Measurements from ENCODE around the gene UBE2E3. TPM values are rescaled to one million over a fixed set of nuclear protein-coding genes. Genes with fewer than 3 reads are reported as not detected.

The UBE2E3 gene
- total RNA-seq, 6 experiments from 2014 or later: 21.0 to 45.5 (median 31.0) TPM

DNA sequence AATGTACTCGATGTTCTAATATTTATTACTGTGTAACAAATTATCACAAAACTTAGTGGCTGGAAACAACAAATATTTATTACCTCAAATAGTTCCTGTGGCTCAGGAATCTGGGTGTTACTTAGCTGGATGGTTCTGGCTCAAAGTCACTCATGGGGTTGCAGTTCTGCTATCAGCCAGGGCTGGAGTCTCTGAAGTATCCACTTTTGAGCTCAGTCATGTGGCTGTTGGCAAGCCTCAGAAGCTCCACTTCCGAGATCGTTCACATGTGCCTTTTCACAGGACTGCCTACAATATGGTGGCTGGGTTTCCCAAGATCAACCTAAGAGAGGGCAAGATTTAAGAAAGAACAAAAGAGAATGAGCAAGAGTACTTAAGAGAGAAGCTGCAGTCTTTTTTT, 19.4 kb upstream of the UBE2E3 start:
- WGBS (ENCODE audit: insufficient coverage, low coverage, low lambda C conversion rate, missing lambda C conversion rate): 76% methylated on average over 3 of the region's 3 CpGs
- DNase-seq: no peak

DNA sequence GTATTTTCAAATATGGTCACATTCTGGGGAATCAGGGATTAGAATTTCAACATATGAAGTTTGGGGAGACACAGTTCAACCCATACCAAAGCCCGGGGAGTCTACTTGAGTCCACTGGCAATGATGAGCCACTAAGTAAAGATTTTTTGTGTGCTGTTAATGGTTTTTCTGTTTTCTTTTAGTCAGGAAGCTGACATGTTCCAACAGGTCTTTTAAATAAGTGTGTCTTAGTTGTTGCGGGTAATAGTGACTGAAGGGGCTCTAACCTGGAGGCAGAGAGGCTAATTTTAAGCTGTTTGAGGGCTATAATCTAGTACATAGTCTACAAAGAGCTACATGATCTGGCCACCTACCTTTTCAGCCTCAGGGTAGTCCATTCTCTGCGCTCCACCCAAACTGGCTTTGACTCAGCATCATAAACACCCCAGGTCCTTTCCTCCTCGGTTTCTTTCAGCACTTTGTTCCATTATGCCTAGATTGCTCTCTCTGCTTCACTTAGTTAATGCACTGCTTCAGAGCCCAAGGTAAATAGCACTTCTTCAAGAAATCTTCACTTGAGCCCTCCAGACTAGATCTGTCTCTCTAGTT, 17.6 kb upstream of the UBE2E3 start:
- intact Hi-C loops (cut with DNase I): no loop called here
- H3K27me3 ChIP-seq: no peaks in the 10 kb centered on the region
- H3K27ac ChIP-seq: no peak overlapping the region
- no peak for TF ChIP-seq POLR2A (IDR thresholded peaks at IDR 0.05)
- TF ChIP-seq, protein P1, sequence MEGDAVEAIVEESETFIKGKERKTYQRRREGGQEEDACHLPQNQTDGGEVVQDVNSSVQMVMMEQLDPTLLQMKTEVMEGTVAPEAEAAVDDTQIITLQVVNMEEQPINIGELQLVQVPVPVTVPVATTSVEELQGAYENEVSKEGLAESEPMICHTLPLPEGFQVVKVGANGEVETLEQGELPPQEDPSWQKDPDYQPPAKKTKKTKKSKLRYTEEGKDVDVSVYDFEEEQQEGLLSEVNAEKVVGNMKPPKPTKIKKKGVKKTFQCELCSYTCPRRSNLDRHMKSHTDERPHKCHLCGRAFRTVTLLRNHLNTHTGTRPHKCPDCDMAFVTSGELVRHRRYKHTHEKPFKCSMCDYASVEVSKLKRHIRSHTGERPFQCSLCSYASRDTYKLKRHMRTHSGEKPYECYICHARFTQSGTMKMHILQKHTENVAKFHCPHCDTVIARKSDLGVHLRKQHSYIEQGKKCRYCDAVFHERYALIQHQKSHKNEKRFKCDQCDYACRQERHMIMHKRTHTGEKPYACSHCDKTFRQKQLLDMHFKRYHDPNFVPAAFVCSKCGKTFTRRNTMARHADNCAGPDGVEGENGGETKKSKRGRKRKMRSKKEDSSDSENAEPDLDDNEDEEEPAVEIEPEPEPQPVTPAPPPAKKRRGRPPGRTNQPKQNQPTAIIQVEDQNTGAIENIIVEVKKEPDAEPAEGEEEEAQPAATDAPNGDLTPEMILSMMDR (IDR thresholded peaks at IDR 0.05): no peak
- no peak overlapping the region for H3K4me3 ChIP-seq
- DNase-seq (no peak), ATAC-seq (no peak)
- H3K9me3 ChIP-seq: no peaks in the 10 kb centered on the region
- 73% methylated on average over 4 of the region's 4 CpGs for WGBS (ENCODE audit: insufficient coverage, low coverage, low lambda C conversion rate, missing lambda C conversion rate)
- no peaks in the 10 kb centered on the region for H3K36me3 ChIP-seq
- no peaks in the 10 kb centered on the region for H3K4me1 ChIP-seq

More for the DNA sequence above, 19.4 kb upstream of the UBE2E3 start:
- intact Hi-C loops (cut with DNase I): no loop called here
- no peak overlapping the region for H3K27ac ChIP-seq
- TF ChIP-seq, protein P1 (IDR thresholded peaks at IDR 0.05): no peak
- TF ChIP-seq POLR2A (IDR thresholded peaks at IDR 0.05): no peak
- H3K4me3 ChIP-seq: no peak overlapping the region
- no peaks in the 10 kb centered on the region for H3K27me3 ChIP-seq
- H3K9me3 ChIP-seq: no peaks in the 10 kb centered on the region
- no peak for ATAC-seq
- no peaks in the 10 kb centered on the region for H3K36me3 ChIP-seq
- no peaks in the 10 kb centered on the region for H3K4me1 ChIP-seq

DNA sequence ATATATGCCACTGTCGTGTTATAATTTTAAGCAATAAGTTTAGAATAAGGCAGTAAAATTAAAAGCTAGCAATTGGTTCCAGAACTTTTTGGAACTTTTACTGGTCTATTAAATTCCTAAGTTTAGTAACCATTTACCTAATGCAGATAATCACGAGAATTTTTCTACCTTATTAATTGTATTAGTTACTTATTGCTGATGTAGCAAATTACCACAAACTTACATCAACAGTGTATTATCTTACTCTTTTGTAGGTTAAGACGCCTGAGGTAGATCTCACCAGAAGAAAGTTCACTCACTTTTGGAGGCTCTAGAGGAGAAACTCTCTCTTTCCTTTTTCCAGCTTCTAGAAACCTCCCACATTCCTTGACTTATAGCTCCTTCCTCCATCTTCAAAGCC, 14.0 kb upstream of the UBE2E3 start:
- TF ChIP-seq, protein P1 (IDR thresholded peaks at IDR 0.05): no peak
- TF ChIP-seq POLR2A (IDR thresholded peaks at IDR 0.05): no peak
- Histone ChIP-seq H3K4me3 (no peak overlapping the region), H3K36me3 (no peaks in the 10 kb centered on the region), H3K27me3 (no peaks in the 10 kb centered on the region), H3K9me3 (no peaks in the 10 kb centered on the region), H3K27ac (no peak overlapping the region), H3K4me1 (no peaks in the 10 kb centered on the region)
- ATAC-seq (no peak), DNase-seq (no peak)
- intact Hi-C loops (cut with DNase I): no loop called here
- WGBS (ENCODE audit: insufficient coverage, low coverage, low lambda C conversion rate, missing lambda C conversion rate): 68% methylated on average over 3 of the region's 3 CpGs

DNA sequence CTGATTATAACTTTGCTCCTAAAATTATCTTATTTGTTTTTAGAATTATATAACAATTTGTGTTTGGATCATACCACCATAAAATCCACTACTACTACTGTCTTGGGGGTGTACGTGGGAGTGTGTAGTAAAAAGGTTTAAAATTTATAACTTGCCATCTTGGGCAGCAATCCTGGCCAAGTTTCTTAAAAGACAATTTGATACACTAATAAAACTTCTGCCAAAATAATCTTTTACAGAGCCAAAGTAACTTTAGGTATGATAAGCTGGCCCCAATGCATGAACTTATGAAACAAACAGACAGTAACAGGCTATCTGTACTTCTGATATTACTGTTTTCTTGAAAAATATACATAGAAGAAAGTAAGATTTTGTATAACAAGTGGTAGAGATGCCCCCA, 11.3 kb upstream of the UBE2E3 start:
- no peak for ATAC-seq
- intact Hi-C loops (cut with DNase I): no loop called here
- Histone ChIP-seq H3K4me1 (no peaks in the 10 kb centered on the region), H3K27ac (no peak overlapping the region), H3K36me3 (no peaks in the 10 kb centered on the region), H3K4me3 (no peak overlapping the region), H3K27me3 (no peaks in the 10 kb centered on the region), H3K9me3 (no peaks in the 10 kb centered on the region)
- DNase-seq: no peak
- 18% methylated on average over 1 of the region's 1 CpG for WGBS (ENCODE audit: insufficient coverage, low coverage, low lambda C conversion rate, missing lambda C conversion rate)
- no peak for TF ChIP-seq POLR2A (IDR thresholded peaks at IDR 0.05)
- TF ChIP-seq, protein P1 (IDR thresholded peaks at IDR 0.05): no peak

DNA sequence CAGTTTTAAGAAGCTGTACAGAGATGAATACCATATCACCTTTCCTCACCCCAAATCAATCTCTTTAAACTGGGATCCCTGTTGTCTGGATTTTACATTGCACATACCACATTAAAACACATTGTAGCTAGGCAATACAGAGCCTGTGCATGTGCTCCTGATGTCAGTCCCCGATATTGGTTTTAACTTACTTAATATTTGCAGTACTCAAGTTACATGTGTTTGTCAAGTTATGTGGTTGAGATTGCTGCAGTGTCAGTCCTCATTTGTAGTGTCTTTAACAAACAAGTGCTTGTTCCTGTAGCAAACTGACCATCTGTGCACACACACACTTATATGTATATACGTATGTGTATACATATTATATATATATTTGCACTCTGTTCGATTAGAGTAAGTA, 10.4 kb upstream of the UBE2E3 start:
- H3K27me3 ChIP-seq: no peaks in the 10 kb centered on the region
- H3K27ac ChIP-seq: no peak overlapping the region
- 41% methylated on average over 3 of the region's 3 CpGs for WGBS (ENCODE audit: insufficient coverage, low coverage, low lambda C conversion rate, missing lambda C conversion rate)
- no peak for DNase-seq
- TF ChIP-seq POLR2A (IDR thresholded peaks at IDR 0.05): no peak
- TF ChIP-seq, protein P1 (IDR thresholded peaks at IDR 0.05): no peak
- no peaks in the 10 kb centered on the region for H3K4me1 ChIP-seq
- intact Hi-C loops (cut with DNase I): no loop called here
- H3K4me3 ChIP-seq: no peak overlapping the region
- no peak for ATAC-seq
- no peaks in the 10 kb centered on the region for H3K9me3 ChIP-seq
- no peaks in the 10 kb centered on the region for H3K36me3 ChIP-seq
